Measurements from ENCODE around the gene TRIM72. TPM values are rescaled to one million over a fixed set of nuclear protein-coding genes. Genes with fewer than 3 reads are reported as not detected.

Gene TRIM72
- total RNA-seq, 1 experiment from 2014 or later, result 1.2 TPM

GRCh38 chr16:31191697-31192428 is 22.1 kb upstream of the TRIM72 start:
- DNase-seq, result no peak
- Histone ChIP-seq H2BK20ac (ENCODE audit: low read depth, low read length, poor library complexity, severe bottlenecking) (no peak overlapping the region), H3T11ph (ENCODE audit: low read length) (no peak overlapping the region), H3K56ac (ENCODE audit: insufficient read length, low read depth, low read length) (no peak overlapping the region), H2BK15ac (ENCODE audit: low read depth, low read length) (no peak overlapping the region), H3K79me2 (ENCODE audit: insufficient read depth, low read length) (peaks cover 3% of the 10 kb centered on the region; the same call in 1 of the 2 replicates), H4K20me1 (ENCODE audit: control insufficient read depth, insufficient read depth, insufficient read length) (no peaks in the 10 kb centered on the region), H3K18ac (ENCODE audit: insufficient read length, low read depth, low read length) (no peak overlapping the region), H4K91ac (ENCODE audit: insufficient read length, low read depth, low read length) (no peak overlapping the region), H3K79me1 (ENCODE audit: insufficient read depth, low read depth, low read length, poor library complexity, severe bottlenecking) (peaks cover 8% of the 10 kb centered on the region), H2BK120ac (ENCODE audit: low read depth, low read length, poor library complexity, severe bottlenecking) (no peak overlapping the region), H3K14ac (ENCODE audit: insufficient read depth, low read length) (no peak overlapping the region), H4K5ac (ENCODE audit: insufficient read length, low read depth, low read length) (no peak overlapping the region), H3K9me3 (ENCODE audit: control insufficient read depth, low read depth, low read length) (no peaks in the 10 kb centered on the region), H2AK5ac (ENCODE audit: insufficient read length, low read length) (no peak overlapping the region), H3K4me1 (ENCODE audit: insufficient read depth, low read length) (no peaks in the 10 kb centered on the region), H3K4me2 (ENCODE audit: insufficient read depth, insufficient read length, low read length) (no peak overlapping the region), H2BK12ac (ENCODE audit: insufficient read length, low read depth, low read length) (no peak overlapping the region), H3K23me2 (ENCODE audit: insufficient read length, low read depth, low read length, poor library complexity, severe bottlenecking) (no peaks in the 10 kb centered on the region), H3K23ac (ENCODE audit: insufficient read length, low read depth, low read length) (no peak overlapping the region), H4K8ac (replicated peaks; ENCODE audit: insufficient read length, low read depth, low read length) (no peak overlapping the region), H3K27me3 (ENCODE audit: insufficient read depth, low read length) (no peaks in the 10 kb centered on the region), H3K27ac (ENCODE audit: insufficient read length, low read depth, low read length) (no peak overlapping the region), H2AFZ (ENCODE audit: low read length) (no peak overlapping the region), H3K4ac (ENCODE audit: low read depth, low read length) (no peak overlapping the region), H3K9ac (ENCODE audit: extremely low read depth, insufficient read length, low read length) (no peak overlapping the region), H2BK5ac (ENCODE audit: insufficient read length, low read length) (no peak overlapping the region)
- peaks cover 82 to 98% (median 96%) of the 10 kb centered on the region in 3 experiments for H3K36me3 Mint-ChIP-seq (ENCODE audit: insufficient read depth in 1 of 3, low read depth in 3 of 3)
- H3K9me3 Mint-ChIP-seq, result no peaks in the 10 kb centered on the region
- H3K27me3 Mint-ChIP-seq (ENCODE audit: low read depth), result peaks cover 2% of the 10 kb centered on the region; the same call in 1 of the 2 replicates
- H3K27ac Mint-ChIP-seq, result peak overlapping the region in 1 of 3 experiments; percentile 68; a peak in 2 of 7 replicates
- WGBS (ENCODE audit: extremely low coverage, insufficient read length, low lambda C conversion rate), result no CpG with 5 or more reads among the region's 5 CpGs
- H3K4me3 Mint-ChIP-seq, result no peak overlapping the region; a peak in 1 of 5 replicates
- TF ChIP-seq CTCF (conservative IDR thresholded peaks at IDR 0.05), result no peak
- H3K4me1 Mint-ChIP-seq, result no peaks in the 10 kb centered on the region; a peak in 1 of 4 replicates
